HUDEP-2 (cell line): ENCODE data around the gene CC2D1A.

ENCODE experiments used
- DNase-seq, 76 experiments: peaks; one replicate each; lab custom pipeline; 2025; ENCODE audit not compliant: unreplicated experiment in 76 of 76; lab: John Stamatoyannopoulos, UW

CC2D1A gene

GRCh38 chr19:13876834-13877233 is 29.2 kb upstream of the CC2D1A start, which contains the start of gene NANOS3:
NANOS3 (plus strand) TSS chr19:13877134; CDS start chr19:13877249, 115 bp downstream.
- no peak for DNase-seq

- DNase-seq: no peak
Measured at GRCh38 chr19:13877303-13877702, 28.7 kb upstream of the CC2D1A start.

GRCh38 chr19:13880059-13881043 is 25.6 kb upstream of the CC2D1A start:
- peak in 74 of 76 experiments; percentile 46 to 100 (median 98) for DNase-seq

- peak in 3 of 76 experiments; percentile 15 to 51 (median 18) for DNase-seq
Measured at GRCh38 chr19:13881251-13881691, 24.7 kb upstream of the CC2D1A start.

GRCh38 chr19:13881692-13882418 is 24.1 kb upstream of the CC2D1A start:
- DNase-seq: peak in 44 of 76 experiments; percentile 13 to 69 (median 40)

GRCh38 chr19:13882419-13882795 is 23.6 kb upstream of the CC2D1A start:
- DNase-seq: no peak

GRCh38 chr19:13882836-13883235 is 23.2 kb upstream of the CC2D1A start:
- DNase-seq: no peak

- DNase-seq: no peak
Measured at GRCh38 chr19:13883516-13884064, 22.4 kb upstream of the CC2D1A start.

GRCh38 chr19:13884726-13885591 is 21.0 kb upstream of the CC2D1A start:
- DNase-seq: peak in 74 of 76 experiments; percentile 45 to 95 (median 83)

- no peak for DNase-seq
Measured at GRCh38 chr19:13885826-13886365, 20.1 kb upstream of the CC2D1A start.

- DNase-seq: peak in 66 of 76 experiments; percentile 30 to 78 (median 66)
Measured at GRCh38 chr19:13887018-13887436, 19.0 kb upstream of the CC2D1A start.

- DNase-seq: peak in 4 of 76 experiments; percentile 10 to 49 (median 28)
Measured at GRCh38 chr19:13887517-13887916, 18.5 kb upstream of the CC2D1A start.

- DNase-seq: no peak
Measured at GRCh38 chr19:13888281-13888680, 17.7 kb upstream of the CC2D1A start.

GRCh38 chr19:13890136-13890535 is 15.9 kb upstream of the CC2D1A start:
- DNase-seq: no peak

- DNase-seq: no peak
Measured at GRCh38 chr19:13892870-13893269, 13.1 kb upstream of the CC2D1A start.

GRCh38 chr19:13894552-13894951 is 11.4 kb upstream of the CC2D1A start:
- no peak for DNase-seq

- no peak for DNase-seq
Measured at GRCh38 chr19:13896227-13896626, 9.8 kb upstream of the CC2D1A start.

GRCh38 chr19:13899393-13899792 is 6.6 kb upstream of the CC2D1A start:
- no peak for DNase-seq

- DNase-seq: no peak
Measured at GRCh38 chr19:13899912-13900584, 6.0 kb upstream of the CC2D1A start.
